GM23248 (cell line): ENCODE measurements around the gene COP1.

Experiments
- EZH2 ChIP-seq: fragments of 200-600 bp; sonication (generic); IDR thresholded peaks from 2 replicates; pipeline ENCODE4 v1.6.1; 2018; ENCODE audit warnings: antibody characterized with exemption, mild to moderate bottlenecking; ENCODE audit not compliant: insufficient read depth, poor library complexity, severe bottlenecking
- EZH2phosphoT487 ChIP-seq: fragments of 200-600 bp; sonication (generic); IDR thresholded peaks from 2 replicates; pipeline ENCODE4 v1.6.1; 2018; ENCODE audit warnings: antibody characterized with exemption, moderate library complexity, mild to moderate bottlenecking, low read depth; ENCODE audit not compliant: insufficient read depth

GRCh38 chr1:176134666-176135065 is 72.4 kb downstream of the COP1 start:
- TF ChIP-seq EZH2: no peak
- TF ChIP-seq EZH2phosphoT487: no peak
